Vagina (tissue), 2 donors: ENCODE data around the gene S100A3. TPM values are rescaled to one million over a fixed set of nuclear protein-coding genes. Genes with fewer than 3 reads are reported as not detected.
"Not testable (repeated sequence)": the region's sequence is repeated elsewhere in the genome, so short reads cannot be mapped to it uniquely, and the experiment has no call there.

Experiments used
- DNase-seq, 2 donors: peaks; one replicate each; pipeline ENCODE4 v3.0.0-alpha.2; 2017; ENCODE audit errors: extremely low spot score in 2 of 2
- H3K27ac ChIP-seq: fragments of 200-600 bp; sonication (generic); one replicate; pipeline ENCODE4 v1.5.1; 2019
- H3K27me3 ChIP-seq: fragments of 200-600 bp; sonication (generic); one replicate; pipeline ENCODE4 v1.5.1; 2019
- H3K36me3 ChIP-seq, 2 donors: fragments of 200-600 bp; sonication (generic); one replicate each; pipeline ENCODE4 v1.5.1; 2017 to 2019
- H3K4me1 ChIP-seq: fragments of 200-600 bp; sonication (generic); one replicate; pipeline ENCODE4 v1.5.1; 2019
- H3K4me3 ChIP-seq, 2 donors: fragments of 200-600 bp; sonication (generic); 1 replicate in 1 of 2; 2 replicates in 1 of 2; pipeline ENCODE4 v1.5.1; 2016 to 2019
- H3K9me3 ChIP-seq: fragments of 200-600 bp; sonication (generic); one replicate; pipeline ENCODE4 v1.5.1; 2019
- CTCF ChIP-seq, 3 experiments: fragments of 450-650 bp in 2 of 3; fragments of 200-600 bp in 1 of 3; sonication (generic) in 1 of 3; IDR thresholded peaks; one replicate each; pipeline ENCODE4 v1.5.1; 2017 to 2019; ENCODE audit warnings: antibody characterized with exemption in 3 of 3, mild to moderate bottlenecking in 2 of 3, moderate library complexity in 2 of 3
- POLR2A ChIP-seq, 2 donors: fragments of 450-650 bp; IDR thresholded peaks; one replicate each; pipeline ENCODE4 v1.6.1; 2017; ENCODE audit warnings: antibody characterized with exemption in 2 of 2, mild to moderate bottlenecking in 2 of 2, moderate library complexity in 2 of 2
- POLR2AphosphoS5 ChIP-seq, 2 donors: sonication (generic); formaldehyde crosslinking; IDR thresholded peaks; one replicate each; pipeline ENCODE4 v1.9.0; 2017; ENCODE audit warnings: antibody characterized with exemption in 2 of 2, mild to moderate bottlenecking in 2 of 2, low read depth in 1 of 2; ENCODE audit not compliant: insufficient read depth in 1 of 2
- intact Hi-C: fragments of 100-400 bp; cut with DNase I; formaldehyde crosslinking; loops from one replicate; pipeline ENCODE4 v1.15.1; 2023
- total RNA-seq: library from RNA; depleted of rRNA; stranded (reverse); fragments of >200 nt; gene quantifications from one replicate; pipeline ENCODE4 v1.2.3, GENCODE V29; 2016

The S100A3 gene
- total RNA-seq, 1 donor from 2014 or later = 9.6 TPM

- Histone ChIP-seq H3K4me1 (peaks cover 34% of the 10 kb centered on the region), H3K36me3 (no peaks in the 10 kb centered on the region), H3K4me3 (peak overlapping the region; percentile 9 to 36), H3K27me3 (no peaks in the 10 kb centered on the region), H3K9me3 (no peaks in the 10 kb centered on the region), H3K27ac (peak overlapping the region; percentile 98)
- DNase-seq = peak in 1 of 2 donors; percentile 89
- TF ChIP-seq CTCF (IDR thresholded peaks at IDR 0.05) = no peak
- intact Hi-C loops = loop anchor here (2.0 kb wide), 1 partner anchor 15 kb away; the partner anchor contains the start of gene S100A3
Measured at GRCh38 chr1:153563483-153563901, 14.4 kb upstream of the S100A3 start.

- intact Hi-C loops = loop anchor here (2.0 kb wide), 1 partner anchor 13 kb away; the partner anchor contains the start of gene S100A3
- not testable (repeated sequence) for H3K36me3 ChIP-seq, H3K27ac ChIP-seq, H3K9me3 ChIP-seq, H3K27me3 ChIP-seq
- Histone ChIP-seq H3K4me3 (peak overlapping the region in 1 of 2 donors; percentile 36), H3K4me1 (peaks cover 19% of the 10 kb centered on the region)
- peak in 1 of 2 donors; percentile 40 for DNase-seq
Measured at GRCh38 chr1:153562021-153562420, 13.0 kb upstream of the S100A3 start.

- intact Hi-C loops = no loop called here
- H3K36me3 ChIP-seq = no peaks in the 10 kb centered on the region
- H3K4me3 ChIP-seq = peak overlapping the region in 1 of 2 donors; percentile 36
- TF ChIP-seq POLR2A (IDR thresholded peaks at IDR 0.05) (no peak), POLR2AphosphoS5 (IDR thresholded peaks at IDR 0.05; ENCODE audit: insufficient read depth in 1 of 2, low read depth in 1 of 2) (no peak), CTCF (IDR thresholded peaks at IDR 0.05) (no peak)
- DNase-seq = peak in 1 of 2 donors; percentile 56
- peaks cover 15% of the 10 kb centered on the region for H3K4me1 ChIP-seq
- no peaks in the 10 kb centered on the region for H3K27me3 ChIP-seq
- no peaks in the 10 kb centered on the region for H3K9me3 ChIP-seq
- H3K27ac ChIP-seq = no peak overlapping the region
Measured at GRCh38 chr1:153561466-153561985, 12.5 kb upstream of the S100A3 start.

- Histone ChIP-seq H3K4me3 (no peak overlapping the region), H3K27me3 (no peaks in the 10 kb centered on the region), H3K9me3 (no peaks in the 10 kb centered on the region), H3K4me1 (peaks cover 10% of the 10 kb centered on the region), H3K36me3 (no peaks in the 10 kb centered on the region), H3K27ac (no peak overlapping the region)
- no peak for DNase-seq
- no peak for TF ChIP-seq POLR2AphosphoS5 (IDR thresholded peaks at IDR 0.05; ENCODE audit: insufficient read depth in 1 of 2, low read depth in 1 of 2)
- no peak for TF ChIP-seq POLR2A (IDR thresholded peaks at IDR 0.05)
- TF ChIP-seq CTCF (IDR thresholded peaks at IDR 0.05) = no peak
- intact Hi-C loops = no loop called here
Measured at GRCh38 chr1:153560771-153561465, 11.9 kb upstream of the S100A3 start.

GRCh38 chr1:153560241-153560640 lies 11.2 kb upstream of the S100A3 start:
- intact Hi-C loops = no loop called here
- Histone ChIP-seq H3K27me3 (no peaks in the 10 kb centered on the region), H3K36me3 (no peaks in the 10 kb centered on the region), H3K4me1 (peaks cover 3% of the 10 kb centered on the region), H3K4me3 (no peak overlapping the region), H3K27ac (no peak overlapping the region), H3K9me3 (no peaks in the 10 kb centered on the region)
- no peak for DNase-seq
- TF ChIP-seq POLR2A (IDR thresholded peaks at IDR 0.05) = no peak
- TF ChIP-seq POLR2AphosphoS5 (IDR thresholded peaks at IDR 0.05; ENCODE audit: insufficient read depth in 1 of 2, low read depth in 1 of 2) = no peak
- no peak for TF ChIP-seq CTCF (IDR thresholded peaks at IDR 0.05)
